Chondrocyte (in vitro differentiated cells): ENCODE results near the gene OR1I1. TPM values are rescaled to one million over a fixed set of nuclear protein-coding genes. Genes with fewer than 3 reads are reported as not detected.
A peak's percentile ranks its signal among the peaks of the same experiment; 100 is the strongest.

Source experiments
- DNase-seq: peaks from one replicate; pipeline ENCODE4 v3.0.0; 2021; ENCODE audit warnings: mixed read lengths, low spot score
- H3K27ac Mint-ChIP-seq: one replicate; pipeline ENCODE4 v1.8.0; 2021; ENCODE audit warnings: mild to moderate bottlenecking, moderate library complexity, mixed read lengths; ENCODE audit not compliant: unreplicated experiment
- H3K27me3 Mint-ChIP-seq: 2 replicates; pipeline ENCODE4 v1.8.0; 2021; ENCODE audit warnings: low read depth, mixed read lengths
- H3K36me3 Mint-ChIP-seq: 2 replicates; pipeline ENCODE4 v1.8.0; 2021; ENCODE audit warnings: low read depth, mixed read lengths
- H3K4me1 Mint-ChIP-seq: 2 replicates; pipeline ENCODE4 v1.8.0; 2021; ENCODE audit warnings: low read depth, mild to moderate bottlenecking, mixed read lengths
- H3K4me3 Mint-ChIP-seq: one replicate; pipeline ENCODE4 v1.8.0; 2021; ENCODE audit warnings: mild to moderate bottlenecking, moderate library complexity, mixed read lengths; ENCODE audit not compliant: unreplicated experiment
- H3K9me3 Mint-ChIP-seq: 2 replicates; pipeline ENCODE4 v1.8.0; 2021; ENCODE audit warnings: low read depth, mixed read lengths
- total RNA-seq: library from RNA; stranded (reverse); gene quantifications from 3 replicates; pipeline ENCODE4 v1.2.1, GENCODE V29; 2021
- TF ChIP-seq, protein P1 (sequence below): fragments of 200-600 bp; sonication (generic); IDR thresholded peaks from 2 replicates; pipeline ENCODE4 v1.5.0; 2021; ENCODE audit warnings: antibody characterized with exemption, mild to moderate bottlenecking, moderate library complexity

Gene OR1I1
- total RNA-seq, 1 donor from 2014 or later: not detected

GRCh38 chr19:15113245-15114152 is 31.5 kb downstream of the OR1I1 start:
- Mint-ChIP-seq H3K27ac (peak overlapping the region; percentile 22), H3K27me3 (no peaks in the 10 kb centered on the region), H3K36me3 (peaks cover 34% of the 10 kb centered on the region), H3K4me1 (peaks cover 15% of the 10 kb centered on the region), H3K9me3 (no peaks in the 10 kb centered on the region), H3K4me3 (no peak overlapping the region)
- DNase-seq: peak; percentile 92
- TF ChIP-seq, protein P1, sequence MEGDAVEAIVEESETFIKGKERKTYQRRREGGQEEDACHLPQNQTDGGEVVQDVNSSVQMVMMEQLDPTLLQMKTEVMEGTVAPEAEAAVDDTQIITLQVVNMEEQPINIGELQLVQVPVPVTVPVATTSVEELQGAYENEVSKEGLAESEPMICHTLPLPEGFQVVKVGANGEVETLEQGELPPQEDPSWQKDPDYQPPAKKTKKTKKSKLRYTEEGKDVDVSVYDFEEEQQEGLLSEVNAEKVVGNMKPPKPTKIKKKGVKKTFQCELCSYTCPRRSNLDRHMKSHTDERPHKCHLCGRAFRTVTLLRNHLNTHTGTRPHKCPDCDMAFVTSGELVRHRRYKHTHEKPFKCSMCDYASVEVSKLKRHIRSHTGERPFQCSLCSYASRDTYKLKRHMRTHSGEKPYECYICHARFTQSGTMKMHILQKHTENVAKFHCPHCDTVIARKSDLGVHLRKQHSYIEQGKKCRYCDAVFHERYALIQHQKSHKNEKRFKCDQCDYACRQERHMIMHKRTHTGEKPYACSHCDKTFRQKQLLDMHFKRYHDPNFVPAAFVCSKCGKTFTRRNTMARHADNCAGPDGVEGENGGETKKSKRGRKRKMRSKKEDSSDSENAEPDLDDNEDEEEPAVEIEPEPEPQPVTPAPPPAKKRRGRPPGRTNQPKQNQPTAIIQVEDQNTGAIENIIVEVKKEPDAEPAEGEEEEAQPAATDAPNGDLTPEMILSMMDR: no peak

DNA sequence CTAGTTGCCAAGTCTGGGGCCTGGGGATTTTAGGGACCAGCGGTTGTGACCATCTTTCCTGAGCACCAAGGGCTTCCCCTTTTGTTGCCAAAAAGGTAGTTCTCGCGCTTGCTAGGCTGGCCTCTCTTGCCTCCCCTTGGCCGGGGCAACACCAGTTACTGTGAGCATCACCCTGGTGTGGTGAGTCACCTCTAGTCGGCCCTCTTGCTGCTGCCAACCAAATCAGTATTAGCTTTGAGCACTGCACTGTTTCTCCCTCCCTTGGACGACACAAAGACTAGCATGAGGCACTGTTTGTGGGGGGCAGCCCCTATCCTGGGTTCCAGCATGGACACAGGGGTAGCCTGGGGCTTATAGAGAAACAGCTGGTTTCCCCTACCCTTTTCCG is 32.1 kb downstream of the OR1I1 start:
- H3K4me1 Mint-ChIP-seq: peaks cover 12% of the 10 kb centered on the region
- H3K9me3 Mint-ChIP-seq: no peaks in the 10 kb centered on the region
- peaks cover 37% of the 10 kb centered on the region for H3K36me3 Mint-ChIP-seq
- TF ChIP-seq, protein P1: no peak
- DNase-seq: no peak
- H3K4me3 Mint-ChIP-seq: no peak overlapping the region
- H3K27me3 Mint-ChIP-seq: no peaks in the 10 kb centered on the region
- peak overlapping the region; percentile 22 for H3K27ac Mint-ChIP-seq

DNA sequence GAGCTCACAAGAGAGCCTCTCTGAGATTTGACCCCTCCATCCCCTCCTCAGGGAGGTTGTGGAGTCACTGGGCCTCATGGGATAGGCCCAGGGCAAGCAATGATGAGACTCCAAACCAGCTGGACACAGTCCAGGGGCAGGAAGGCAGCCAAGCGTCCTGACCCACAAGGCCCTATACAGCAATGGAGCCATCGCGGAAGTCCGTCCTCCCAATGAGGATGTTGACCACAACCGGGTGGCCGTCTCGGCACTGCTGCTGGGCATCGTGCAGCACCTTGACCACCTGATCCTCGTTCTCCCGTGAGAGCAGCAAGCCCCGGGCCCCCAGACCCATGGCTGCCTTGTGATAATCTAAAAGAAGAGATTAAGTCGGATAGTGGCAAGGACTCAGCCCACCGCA is 33.1 kb downstream of the OR1I1 start:
- H3K4me1 Mint-ChIP-seq: peaks cover 10% of the 10 kb centered on the region
- H3K4me3 Mint-ChIP-seq: no peak overlapping the region
- peak overlapping the region; percentile 51 for H3K27ac Mint-ChIP-seq
- peak; percentile 91 for DNase-seq
- peaks cover 37% of the 10 kb centered on the region for H3K36me3 Mint-ChIP-seq
- H3K27me3 Mint-ChIP-seq: no peaks in the 10 kb centered on the region
- TF ChIP-seq, protein P1: no peak
- no peaks in the 10 kb centered on the region for H3K9me3 Mint-ChIP-seq

DNA sequence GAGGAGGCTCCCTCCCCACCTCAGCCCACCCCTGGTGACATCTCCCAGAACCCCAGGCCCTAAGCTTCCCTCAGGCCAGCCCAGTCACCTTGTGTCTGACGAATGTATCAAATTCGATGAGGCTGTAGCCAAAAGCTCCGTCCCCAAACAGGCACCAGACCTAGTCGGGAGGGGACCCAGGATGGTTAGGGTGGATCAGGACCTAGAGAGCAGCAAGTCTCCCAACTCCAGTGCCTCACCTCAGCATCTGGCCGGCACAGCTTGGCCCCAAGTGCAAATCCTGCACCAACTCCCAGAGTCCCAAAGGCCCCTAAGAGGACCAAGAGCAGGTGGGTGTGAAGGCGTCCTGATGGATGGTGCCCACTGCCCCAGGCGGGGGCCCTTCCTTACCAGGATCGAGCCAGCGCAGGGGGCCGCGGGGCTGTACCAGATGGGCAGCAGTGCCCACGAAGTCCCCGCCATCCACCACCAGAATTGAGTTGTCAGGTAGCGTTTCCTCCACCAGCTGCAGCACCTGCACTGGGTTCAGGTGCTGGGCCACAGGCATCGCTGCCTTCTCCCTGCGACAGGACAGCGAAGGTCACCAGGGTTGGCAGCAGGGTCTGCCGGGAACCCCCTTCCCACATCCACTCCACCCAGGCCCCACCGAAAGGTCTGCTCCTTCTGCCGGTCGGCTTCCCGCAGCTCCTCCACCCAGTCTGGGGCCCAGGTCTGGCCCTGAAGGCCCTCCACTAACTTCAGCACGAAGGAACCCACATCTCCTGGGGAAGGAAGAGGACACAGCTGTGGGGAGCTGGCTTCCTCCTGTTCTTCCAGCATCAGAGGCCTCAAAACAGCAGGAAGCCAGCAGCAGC is 34.0 kb downstream of the OR1I1 start:
- peak; percentile 92 for DNase-seq
- no peaks in the 10 kb centered on the region for H3K27me3 Mint-ChIP-seq
- peaks cover 37% of the 10 kb centered on the region for H3K36me3 Mint-ChIP-seq
- H3K4me1 Mint-ChIP-seq: peaks cover 10% of the 10 kb centered on the region
- no peak overlapping the region for H3K27ac Mint-ChIP-seq
- TF ChIP-seq, protein P1: no peak
- H3K4me3 Mint-ChIP-seq: no peak overlapping the region
- H3K9me3 Mint-ChIP-seq: no peaks in the 10 kb centered on the region

DNA sequence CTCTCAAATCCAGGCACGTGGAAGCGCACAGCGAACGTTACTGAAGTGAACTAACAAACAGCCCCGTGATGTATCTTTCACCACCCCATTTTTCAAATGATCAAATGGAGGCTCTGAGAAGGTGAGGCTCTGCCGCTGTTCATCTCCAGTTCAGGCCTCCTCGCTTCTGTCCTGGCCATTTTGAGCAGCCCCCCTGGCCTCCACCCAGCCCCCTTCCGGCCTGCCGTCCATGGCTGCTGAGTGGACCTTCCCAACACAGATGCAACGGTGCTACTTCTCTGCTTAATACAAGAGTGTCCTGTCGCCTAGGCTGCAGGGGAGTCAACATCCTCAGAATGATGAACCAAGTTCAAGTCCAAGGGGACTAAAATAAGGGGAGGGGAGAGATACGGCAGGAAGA is 34.8 kb downstream of the OR1I1 start:
- H3K9me3 Mint-ChIP-seq: no peaks in the 10 kb centered on the region
- peaks cover 39% of the 10 kb centered on the region for H3K36me3 Mint-ChIP-seq
- DNase-seq: peak; percentile 38
- H3K4me3 Mint-ChIP-seq: no peak overlapping the region
- peaks cover 10% of the 10 kb centered on the region for H3K4me1 Mint-ChIP-seq
- H3K27me3 Mint-ChIP-seq: no peaks in the 10 kb centered on the region
- H3K27ac Mint-ChIP-seq: peak overlapping the region; percentile 34
- TF ChIP-seq, protein P1: no peak
